Mammary epithelial cell (primary cell): ENCODE results near the gene SLC25A43.

Source experiments
- CTCF ChIP-seq, 2 donors: IDR thresholded peaks in 1 of 2; conservative IDR thresholded peaks in 1 of 2; 2 replicates each; pipeline ENCODE4 v1.5.1; 2011 to 2012; ENCODE audit warnings: inconsistent platforms in 2 of 2, low read length in 2 of 2, mild to moderate bottlenecking in 2 of 2, control low read depth in 1 of 2, low read depth in 1 of 2; ENCODE audit not compliant: insufficient read depth in 1 of 2; ENCODE audit errors: extremely low read depth in 1 of 2
- EZH2 ChIP-seq: IDR thresholded peaks from 2 replicates; pipeline ENCODE4 v1.6.1; 2012; ENCODE audit warnings: low read length, inconsistent platforms, borderline replicate concordance

GRCh38 chrX:119411959-119412358 is 12.8 kb downstream of the SLC25A43 start:
- no peak for TF ChIP-seq CTCF (conservative IDR thresholded peaks at IDR 0.05 in 1 of 2, IDR thresholded peaks at IDR 0.05 in 1 of 2; ENCODE audit: extremely low read depth in 1 of 2, insufficient read depth in 1 of 2, low read depth in 1 of 2, low read length in 2 of 2)
- no peak for TF ChIP-seq EZH2
